ENCODE measurements around the gene PKDCC. TPM values are rescaled to one million over a fixed set of nuclear protein-coding genes. Genes with fewer than 3 reads are reported as not detected.

PKDCC gene
- total and polyA plus RNA-seq, 10 donors: 19.8 to 81.9 (median 44.4) TPM

- Histone ChIP-seq H3K4me1 (peaks cover 0 to 9% (median 0%) of the 10 kb centered on the region in 6 donors), H3K27me3 (replicated peaks in 1 of 7) (peaks cover 0 to 13% (median 0%) of the 10 kb centered on the region in 7 donors), H3K27ac (no peak overlapping the region), H3K4me3 (no peak overlapping the region), H3K36me3 (no peaks in the 10 kb centered on the region), H3K9me3 (no peaks in the 10 kb centered on the region)
- TF ChIP-seq POLR2A (IDR thresholded peaks at IDR 0.05) (no peak), CTCF (IDR thresholded peaks at IDR 0.05 in 8 of 11, conservative IDR thresholded peaks at IDR 0.05 in 3 of 11) (no peak), POLR2AphosphoS5 (IDR thresholded peaks at IDR 0.05) (no peak)
- 69 to 83% (median 80%) methylated on average over 2 of the region's 2 CpGs for WGBS, 5 donors
- DNase-seq: no peak
- intact Hi-C loops (cut with DNase I; ENCODE audit: low total_unique reads): loop anchor here (5.0 kb wide), 1 partner anchor 217 kb away; no protein-coding TSS in a partner anchor
Observed at GRCh38 chr2:42073739-42074503, 26.1 kb downstream of the PKDCC start.

GRCh38 chr2:42074661-42075060 is 26.8 kb downstream of the PKDCC start:
- intact Hi-C loops (cut with DNase I; ENCODE audit: low total_unique reads): loop anchor here (5.0 kb wide), 1 partner anchor 217 kb away; no protein-coding TSS in a partner anchor
- WGBS, 5 donors: 75 to 89% (median 79%) methylated on average over 2 of the region's 2 CpGs; no CpG with 5 or more reads in 1 of the 5 donors
- Histone ChIP-seq H3K27me3 (replicated peaks in 1 of 7) (peaks cover 0 to 5% (median 0%) of the 10 kb centered on the region in 7 donors), H3K4me1 (peaks cover 0 to 9% (median 0%) of the 10 kb centered on the region in 6 donors), H3K36me3 (no peaks in the 10 kb centered on the region), H3K9me3 (no peaks in the 10 kb centered on the region), H3K27ac (no peak overlapping the region), H3K4me3 (no peak overlapping the region)
- TF ChIP-seq POLR2AphosphoS5 (IDR thresholded peaks at IDR 0.05) (no peak), CTCF (IDR thresholded peaks at IDR 0.05 in 8 of 11, conservative IDR thresholded peaks at IDR 0.05 in 3 of 11) (no peak), POLR2A (IDR thresholded peaks at IDR 0.05) (no peak)
- DNase-seq: no peak

GRCh38 chr2:42076357-42077225 is 28.8 kb downstream of the PKDCC start:
- no peak overlapping the region for H3K27ac ChIP-seq
- H3K36me3 ChIP-seq: no peaks in the 10 kb centered on the region
- DNase-seq: no peak
- intact Hi-C loops (cut with DNase I; ENCODE audit: low total_unique reads): no loop called here
- TF ChIP-seq POLR2AphosphoS5 (IDR thresholded peaks at IDR 0.05) (no peak), CTCF (IDR thresholded peaks at IDR 0.05 in 8 of 11, conservative IDR thresholded peaks at IDR 0.05 in 3 of 11) (no peak), POLR2A (IDR thresholded peaks at IDR 0.05) (no peak)
- no peaks in the 10 kb centered on the region for H3K9me3 ChIP-seq
- 59 to 69% (median 65%) methylated on average over 10 of the region's 10 CpGs for WGBS, 5 donors
- no peak overlapping the region for H3K4me3 ChIP-seq
- peaks cover 0 to 9% (median 0%) of the 10 kb centered on the region in 6 donors for H3K4me1 ChIP-seq
- peaks cover 0 to 4% (median 0%) of the 10 kb centered on the region in 7 donors for H3K27me3 ChIP-seq (replicated peaks in 1 of 7)
